Erythroblast (primary cell): ENCODE data around the gene ARHGAP24.

Experiments
- DNase-seq, 2 experiments: peaks; one replicate each; lab custom pipeline; 2025; lab: John Stamatoyannopoulos, UW
- GATA1 ChIP-seq: IDR thresholded peaks from 2 replicates; pipeline ENCODE4 v1.6.1; 2011; ENCODE audit warnings: low read depth, mild to moderate bottlenecking, control low read depth, low read length, moderate library complexity
- POLR2A ChIP-seq: IDR thresholded peaks from 2 replicates; pipeline ENCODE4 v1.6.1; 2011; ENCODE audit warnings: mild to moderate bottlenecking, low read length

ARHGAP24 gene

GRCh38 chr4:85761803-85762528 is 287.0 kb downstream of the ARHGAP24 start:
- TF ChIP-seq GATA1 (no peak), POLR2A (no peak)
- no peak for DNase-seq

GRCh38 chr4:85762529-85762871 is 287.6 kb downstream of the ARHGAP24 start:
- DNase-seq, result no peak
- TF ChIP-seq GATA1 (no peak), POLR2A (no peak)

DNA sequence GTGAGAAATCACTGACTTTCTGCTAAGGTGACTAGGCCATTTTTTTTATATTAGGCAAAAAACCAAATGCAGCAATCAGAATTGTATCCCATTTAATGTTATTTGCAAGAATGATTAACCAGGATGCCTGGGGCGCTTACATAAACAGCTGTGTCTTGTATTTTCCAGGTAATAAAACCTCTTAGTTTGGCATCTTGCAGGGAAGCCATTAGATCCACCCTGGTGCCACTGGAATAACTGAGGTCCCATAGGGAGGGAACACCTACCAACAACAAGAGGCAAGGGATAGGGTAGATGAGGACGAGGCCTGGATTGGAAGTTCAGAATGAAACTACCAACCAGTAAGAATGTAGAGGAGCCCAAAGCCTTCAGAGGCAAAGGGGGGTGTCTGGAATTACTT is 288.3 kb downstream of the ARHGAP24 start:
- TF ChIP-seq GATA1 (no peak), POLR2A (no peak)

DNA sequence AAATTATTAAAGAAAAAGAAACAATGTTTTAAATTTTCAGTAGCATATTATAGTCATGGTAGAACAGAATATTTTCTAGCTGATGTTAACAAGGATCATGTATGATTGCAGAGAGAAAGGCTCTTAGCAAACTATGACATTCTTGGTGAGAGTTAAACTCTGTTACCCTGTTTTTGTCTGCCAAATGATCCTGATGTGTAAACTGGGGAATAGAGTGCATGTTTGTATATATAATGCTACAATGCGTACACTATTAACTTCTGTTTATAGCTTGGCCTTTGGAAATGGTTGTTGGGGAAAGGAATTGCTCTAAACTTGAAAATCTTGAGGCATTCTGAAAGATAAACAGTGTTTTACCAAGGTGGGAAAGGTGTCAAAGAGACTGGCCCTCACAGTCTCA is 292.7 kb downstream of the ARHGAP24 start:
- no peak for TF ChIP-seq POLR2A
- TF ChIP-seq GATA1, result no peak
- DNase-seq, result no peak

More for the DNA sequence above, 288.3 kb downstream of the ARHGAP24 start:
- DNase-seq, result no peak

DNA sequence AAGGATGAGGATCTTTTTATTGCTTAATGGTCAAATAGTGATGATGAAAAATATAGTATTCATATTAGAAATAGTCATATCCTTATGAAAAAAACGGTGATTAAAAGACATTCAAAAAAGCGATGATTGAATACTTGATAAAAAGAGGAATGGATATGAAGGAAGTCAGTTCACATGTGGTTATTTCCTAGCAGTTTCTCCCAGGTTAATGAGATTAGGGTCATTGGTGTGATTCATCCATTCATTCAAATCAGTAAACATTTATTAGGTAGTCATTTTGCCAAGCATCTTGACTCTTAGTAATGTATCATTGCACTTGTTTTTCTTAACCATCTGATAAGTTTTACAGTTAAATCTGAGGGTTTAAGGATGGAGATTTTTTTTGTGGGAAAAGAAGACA is 294.1 kb downstream of the ARHGAP24 start:
- TF ChIP-seq POLR2A (no peak), GATA1 (no peak)
- DNase-seq, result no peak

- no peak for DNase-seq
- TF ChIP-seq GATA1, result no peak
- TF ChIP-seq POLR2A, result no peak
Observed at GRCh38 chr4:85772470-85772869, 297.5 kb downstream of the ARHGAP24 start.

DNA sequence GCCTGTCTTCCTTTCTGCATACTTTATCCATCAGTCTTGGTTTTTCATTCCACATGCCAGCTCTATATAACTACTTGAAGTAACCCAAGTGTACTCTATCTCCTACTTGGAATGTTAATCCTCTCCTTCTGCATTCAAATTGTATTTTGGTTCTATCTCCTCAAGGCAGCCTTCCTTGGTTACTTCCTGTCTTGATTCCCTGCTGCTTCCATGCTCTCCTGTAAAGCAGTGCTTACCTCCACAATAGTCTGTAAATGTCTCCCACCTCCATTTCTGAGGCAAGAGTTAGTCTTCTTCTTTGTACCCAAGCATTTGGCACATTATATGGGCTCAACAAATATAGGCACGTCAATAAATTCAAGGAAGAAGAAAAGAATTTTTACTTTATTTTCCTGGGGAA is 298.4 kb downstream of the ARHGAP24 start:
- DNase-seq, result no peak
- TF ChIP-seq POLR2A, result no peak
- TF ChIP-seq GATA1, result no peak

DNA sequence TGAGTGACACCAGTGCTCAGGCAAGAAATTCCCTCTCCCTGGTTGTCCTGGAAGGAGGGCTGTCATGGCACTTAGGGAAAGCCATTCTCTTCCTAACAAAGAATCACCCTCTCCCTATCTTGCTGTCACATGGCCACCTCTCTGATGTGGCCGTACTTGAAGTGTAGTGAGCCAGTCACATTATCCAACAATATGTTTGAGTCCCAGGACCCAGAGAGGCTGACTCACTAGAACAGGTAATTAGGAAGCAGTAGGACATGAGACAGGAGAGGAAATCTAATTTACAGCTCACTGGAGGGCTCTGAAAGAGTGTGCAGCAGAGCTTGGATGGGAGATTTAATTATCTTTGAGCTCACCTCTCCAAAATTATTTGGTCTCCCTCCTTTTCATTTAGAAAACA is 299.1 kb downstream of the ARHGAP24 start:
- no peak for DNase-seq
- TF ChIP-seq GATA1 (no peak), POLR2A (no peak)

- no peak for DNase-seq
Observed at GRCh38 chr4:85774489-85774888, 299.5 kb downstream of the ARHGAP24 start.

DNA sequence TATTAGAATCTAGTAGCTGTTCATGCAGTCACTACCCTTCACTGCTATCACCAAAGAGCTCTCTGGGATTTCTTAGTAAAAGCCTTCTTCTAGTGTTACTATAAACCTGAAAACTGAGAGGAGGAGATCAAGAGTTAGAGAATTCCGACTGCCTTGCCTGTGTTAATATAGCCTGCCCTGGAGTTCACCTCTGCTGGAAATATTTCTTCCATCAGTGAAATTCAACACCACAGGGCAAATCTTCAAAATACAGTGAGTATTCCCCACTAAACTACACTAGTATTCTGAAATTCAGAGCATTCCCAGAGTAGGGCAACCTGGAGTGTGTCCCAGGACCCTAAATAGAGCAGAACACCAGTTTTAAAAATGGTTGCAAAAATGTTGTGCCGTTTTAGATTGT is 301.1 kb downstream of the ARHGAP24 start:
- TF ChIP-seq GATA1, result no peak
- TF ChIP-seq POLR2A, result no peak
- no peak for DNase-seq

More at GRCh38 chr4:85774489-85774888, 299.5 kb downstream of the ARHGAP24 start:
- TF ChIP-seq POLR2A (no peak), GATA1 (no peak)

DNA sequence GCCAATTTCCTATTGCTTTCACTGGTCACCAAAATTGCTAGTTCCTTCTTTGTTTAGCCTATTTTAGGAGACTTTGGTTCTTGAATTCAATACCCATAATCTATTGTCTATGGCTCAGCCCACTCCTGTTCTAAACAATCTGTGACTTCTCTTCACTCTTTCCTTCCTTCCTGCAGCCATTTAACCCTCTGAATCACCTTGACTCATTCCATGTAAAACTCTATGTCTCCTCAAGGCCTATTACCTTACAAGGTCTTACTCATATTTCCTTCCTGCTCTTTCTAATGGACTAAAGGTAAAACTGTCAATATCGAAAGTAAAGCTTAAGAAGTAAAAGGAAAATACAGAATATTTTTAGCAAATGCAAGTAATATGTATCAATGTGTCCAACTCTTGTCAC is 301.6 kb downstream of the ARHGAP24 start:
- DNase-seq, result no peak
- no peak for TF ChIP-seq POLR2A
- no peak for TF ChIP-seq GATA1

DNA sequence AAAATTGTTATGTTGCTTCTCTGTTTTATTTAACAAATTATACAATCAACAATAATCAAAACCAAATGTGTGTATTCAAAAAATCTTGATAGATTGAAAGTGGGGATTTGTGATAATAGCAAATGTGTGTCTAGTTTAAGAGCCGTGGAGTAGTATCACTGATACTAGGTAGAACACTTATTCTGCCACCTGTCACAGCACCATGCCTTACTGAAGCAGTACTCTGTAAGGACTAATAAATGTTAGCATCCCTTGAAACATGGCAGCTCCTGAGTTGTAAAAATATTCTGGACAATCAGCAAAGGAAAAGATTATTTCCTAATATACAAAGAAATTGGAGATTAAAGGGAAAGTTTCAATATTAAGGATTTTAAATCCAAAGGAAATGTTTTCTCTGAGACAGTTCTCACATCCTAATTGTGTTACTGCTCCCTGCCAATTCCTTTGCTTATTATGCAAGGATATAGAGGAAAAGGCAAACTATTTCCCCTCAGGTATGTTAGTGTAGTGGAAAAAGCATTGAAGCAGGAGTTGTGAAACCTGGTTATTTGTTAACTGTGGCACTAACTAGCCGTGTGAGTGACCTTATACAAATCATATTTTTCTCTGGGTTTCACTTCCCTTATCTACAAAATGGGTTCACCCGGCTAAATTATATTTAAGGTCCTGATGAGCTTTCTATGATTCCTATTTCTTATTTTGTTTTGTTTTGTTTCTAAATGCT is 303.1 kb downstream of the ARHGAP24 start:
- DNase-seq, result no peak
- no peak for TF ChIP-seq POLR2A
- TF ChIP-seq GATA1, result no peak

- no peak for DNase-seq
- TF ChIP-seq GATA1, result no peak
- TF ChIP-seq POLR2A, result no peak
Observed at GRCh38 chr4:85778632-85779131, 303.7 kb downstream of the ARHGAP24 start.

DNA sequence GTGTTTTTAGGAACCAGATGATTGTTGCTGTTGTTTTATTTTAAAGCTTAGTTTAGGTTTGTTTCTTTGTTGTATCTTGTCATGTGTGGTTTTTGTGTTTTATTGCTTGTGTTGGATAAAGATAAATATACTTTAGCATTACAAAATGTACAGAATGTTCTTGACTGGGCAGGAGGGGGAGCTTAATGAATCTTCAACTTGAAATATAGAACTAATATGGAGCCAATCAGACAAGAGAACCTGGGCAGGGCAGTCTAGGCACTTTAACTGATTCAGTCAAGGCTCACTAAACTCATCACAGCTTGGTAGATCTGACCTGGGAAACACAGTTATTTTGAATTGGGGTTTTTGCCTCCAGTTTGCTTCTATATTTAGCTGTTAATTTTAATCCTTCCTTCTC is 304.2 kb downstream of the ARHGAP24 start:
- TF ChIP-seq POLR2A (no peak), GATA1 (no peak)
- DNase-seq, result no peak

DNA sequence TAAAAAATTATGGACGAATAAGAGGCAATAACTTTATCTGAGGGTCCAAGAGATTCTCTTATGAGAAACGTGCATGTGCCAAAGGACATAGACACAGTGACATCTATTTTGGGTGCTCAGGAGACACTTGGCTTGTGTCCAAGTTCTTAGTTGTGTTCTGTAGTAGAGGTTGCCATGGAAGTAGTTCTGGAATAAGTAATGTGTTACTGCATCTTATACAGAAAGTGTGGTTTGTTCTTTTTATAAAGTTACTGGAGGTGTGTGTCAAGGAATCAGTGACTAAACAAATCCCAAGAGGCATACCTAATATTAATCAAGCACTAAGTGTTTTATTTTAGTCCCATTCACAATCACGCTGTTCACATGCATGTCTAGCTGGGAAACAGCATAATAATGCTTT is 305.7 kb downstream of the ARHGAP24 start:
- TF ChIP-seq POLR2A (no peak), GATA1 (no peak)

More for the DNA sequence above, 305.7 kb downstream of the ARHGAP24 start:
- no peak for DNase-seq
